Activated CD4-positive, alpha-beta T cell treated with anti-CD3 and anti-CD28 coated beads for 36 hours (primary cell): ENCODE measurements around the gene ELMO1. TPM values are rescaled to one million over a fixed set of nuclear protein-coding genes. Genes with fewer than 3 reads are reported as not detected.

ENCODE experiments used
- ATAC-seq: fragments of 200-7000 bp; cut with Tn5 transposase; one replicate; pipeline ENCODE4 v1.10.0; 2021; ENCODE audit warnings: mild to moderate bottlenecking, moderate library complexity
- CTCF ChIA-PET: fragments of 350-600 bp; sonication (Branson Sonifier 250); formaldehyde crosslinking; loops from one replicate; lab custom pipeline; 2021; ENCODE audit warnings: antibody characterized with exemption; lab: Charles Lee
- POLR2A ChIA-PET: fragments of 350-600 bp; sonication (Branson Sonifier 250); formaldehyde crosslinking; loops from one replicate; lab custom pipeline; 2021; ENCODE audit warnings: antibody characterized with exemption, inconsistent platforms; lab: Charles Lee
- DNase-seq: peaks from one replicate; pipeline ENCODE4 v3.0.0-alpha.2; 2020
- H3K27ac Mint-ChIP-seq: one replicate; pipeline ENCODE4 v1.8.0; 2021; ENCODE audit warnings: mixed read lengths
- H3K27me3 Mint-ChIP-seq: one replicate; pipeline ENCODE4 v1.8.0; 2021; ENCODE audit warnings: mixed read lengths
- H3K36me3 Mint-ChIP-seq: one replicate; pipeline ENCODE4 v1.8.0; 2021; ENCODE audit warnings: low read depth, mixed read lengths
- H3K4me1 Mint-ChIP-seq: one replicate; pipeline ENCODE4 v1.8.0; 2021; ENCODE audit warnings: mixed read lengths
- H3K4me3 Mint-ChIP-seq: one replicate; pipeline ENCODE4 v1.8.0; 2021; ENCODE audit warnings: mild to moderate bottlenecking, moderate library complexity, mixed read lengths
- H3K9me3 Mint-ChIP-seq: one replicate; pipeline ENCODE4 v1.8.0; 2021; ENCODE audit warnings: low read depth, mixed read lengths
- intact Hi-C, 2 experiments: fragments of 100-400 bp; cut with DNase I in 1 of 2; cut with micrococcal nuclease in 1 of 2; formaldehyde crosslinking; loops; one replicate each; pipeline versions ENCODE4 v1.14.2 to v1.15.1; 2022 to 2024; cut with DNase I, micrococcal nuclease
- total RNA-seq, 2 experiments: library from RNA; stranded (reverse); gene quantifications; one replicate each; pipeline ENCODE4 v1.2.3, GENCODE V29; 2021

The ELMO1 gene
- total RNA-seq, 2 experiments from 2014 or later: 96.2 to 173 TPM

DNA sequence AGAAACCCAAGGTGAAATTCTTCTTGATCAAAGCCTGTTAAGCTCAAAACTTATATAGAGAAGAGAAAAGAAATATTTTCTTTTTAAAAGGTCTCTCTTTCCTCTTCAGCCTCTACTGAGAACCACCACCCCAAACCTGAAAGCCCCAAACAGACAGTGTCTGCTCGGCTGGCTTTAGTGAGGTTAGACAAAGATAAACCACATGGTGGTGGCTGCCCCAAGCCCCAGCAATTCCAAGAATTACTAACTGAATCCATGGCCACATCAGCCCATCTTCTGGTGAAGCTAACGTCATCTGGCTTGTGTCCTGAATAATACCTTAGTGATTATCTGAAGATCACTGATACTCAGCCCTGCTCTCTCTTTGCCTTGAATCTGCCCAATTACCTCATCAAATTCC lies 275.0 kb downstream of the ELMO1 start:
- Mint-ChIP-seq H3K4me3 (no peak overlapping the region), H3K36me3 (peaks cover 44% of the 10 kb centered on the region), H3K27me3 (no peaks in the 10 kb centered on the region), H3K27ac (no peak overlapping the region), H3K4me1 (peaks cover 2% of the 10 kb centered on the region), H3K9me3 (no peaks in the 10 kb centered on the region)
- intact Hi-C loops: no loop called here
- DNase-seq (no peak), ATAC-seq (no peak)
- POLR2A ChIA-PET: no interaction called here
- CTCF ChIA-PET: interaction anchor here (1.4 kb wide), 1 partner anchor 8 kb away, joined by 4 read pairs; no protein-coding TSS in a partner anchor

DNA sequence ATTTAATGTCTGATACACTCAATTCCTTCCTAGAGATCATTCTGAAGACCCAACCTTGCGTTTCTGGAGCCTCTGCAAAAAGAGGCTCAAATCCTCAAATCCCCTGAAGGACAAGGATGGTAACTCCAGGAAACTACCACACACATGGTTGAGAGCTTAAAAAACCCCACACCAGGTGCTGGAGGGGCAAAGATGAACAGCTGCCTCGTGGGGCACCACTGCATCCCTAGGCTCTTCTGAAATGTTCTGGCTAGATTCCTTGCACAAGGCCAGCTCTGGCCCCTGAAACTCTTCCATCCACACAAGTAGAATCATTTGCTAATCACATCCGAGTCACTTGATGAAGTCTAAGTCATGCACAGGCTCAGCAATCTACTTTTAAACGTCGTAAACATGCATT lies 286.6 kb downstream of the ELMO1 start:
- Mint-ChIP-seq H3K36me3 (peaks cover 40% of the 10 kb centered on the region), H3K4me1 (no peaks in the 10 kb centered on the region), H3K9me3 (peaks cover 7% of the 10 kb centered on the region), H3K4me3 (no peak overlapping the region), H3K27ac (no peak overlapping the region), H3K27me3 (no peaks in the 10 kb centered on the region)
- ATAC-seq (no peak), DNase-seq (no peak)
- ChIA-PET CTCF (no interaction called here), POLR2A (no interaction called here)
- intact Hi-C loops: no loop called here

DNA sequence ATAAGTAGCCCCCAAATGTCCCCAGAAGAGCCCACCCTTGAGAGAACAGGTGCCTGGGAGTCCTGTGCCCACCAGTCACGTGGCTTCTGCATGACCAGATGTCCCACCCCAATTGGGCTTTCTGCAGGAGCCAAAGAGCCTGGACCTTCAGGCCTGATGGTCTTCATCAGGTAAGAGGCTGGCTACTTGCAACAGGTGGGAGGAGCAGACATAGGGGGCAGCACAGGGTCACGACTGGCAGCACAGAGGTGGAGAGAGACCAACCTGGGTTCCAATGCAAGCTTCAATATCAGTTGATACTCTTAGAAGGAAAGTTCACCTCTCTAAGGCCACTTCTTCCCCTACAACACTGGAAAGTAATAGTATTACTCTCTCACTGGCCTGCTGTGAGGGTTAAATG lies 288.0 kb downstream of the ELMO1 start:
- Mint-ChIP-seq H3K4me1 (peaks cover 4% of the 10 kb centered on the region), H3K36me3 (peaks cover 47% of the 10 kb centered on the region), H3K27me3 (no peaks in the 10 kb centered on the region), H3K9me3 (peaks cover 9% of the 10 kb centered on the region), H3K27ac (no peak overlapping the region), H3K4me3 (no peak overlapping the region)
- DNase-seq (no peak), ATAC-seq (no peak)
- intact Hi-C loops: no loop called here
- ChIA-PET POLR2A (no interaction called here), CTCF (interaction anchor here (0.6 to 1.2 kb wide), 2 partner anchors 21 to 24 kb away, joined by 3 to 4 read pairs; no protein-coding TSS in a partner anchor)

DNA sequence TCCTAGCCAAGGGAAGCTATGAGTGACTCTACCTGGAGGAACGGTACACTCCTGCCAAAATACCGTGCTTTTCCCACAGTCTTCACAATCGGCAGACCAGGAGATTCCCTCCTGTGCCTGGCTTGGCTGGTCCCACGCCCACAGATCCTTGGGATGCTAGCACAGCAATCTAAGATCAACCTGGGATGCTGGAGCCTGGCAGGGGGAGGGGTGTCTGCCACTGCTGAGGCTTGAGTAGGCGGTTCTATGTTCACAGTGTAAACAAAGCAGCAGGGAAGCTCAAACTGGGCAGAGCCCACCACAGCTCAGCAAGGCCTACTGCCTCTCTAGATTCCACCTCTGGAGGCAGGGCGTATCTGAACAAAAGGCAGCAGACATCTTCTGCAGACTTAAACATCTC lies 295.3 kb downstream of the ELMO1 start:
- intact Hi-C loops: no loop called here
- ATAC-seq (no peak), DNase-seq (no peak)
- Mint-ChIP-seq H3K4me1 (peaks cover 19% of the 10 kb centered on the region), H3K4me3 (no peak overlapping the region), H3K36me3 (peaks cover 52% of the 10 kb centered on the region), H3K9me3 (peaks cover 10% of the 10 kb centered on the region), H3K27me3 (no peaks in the 10 kb centered on the region), H3K27ac (no peak overlapping the region)
- ChIA-PET POLR2A (no interaction called here), CTCF (interaction anchor here (0.9 kb wide), 1 partner anchor 82 kb away, joined by 3 read pairs; no protein-coding TSS in a partner anchor)

DNA sequence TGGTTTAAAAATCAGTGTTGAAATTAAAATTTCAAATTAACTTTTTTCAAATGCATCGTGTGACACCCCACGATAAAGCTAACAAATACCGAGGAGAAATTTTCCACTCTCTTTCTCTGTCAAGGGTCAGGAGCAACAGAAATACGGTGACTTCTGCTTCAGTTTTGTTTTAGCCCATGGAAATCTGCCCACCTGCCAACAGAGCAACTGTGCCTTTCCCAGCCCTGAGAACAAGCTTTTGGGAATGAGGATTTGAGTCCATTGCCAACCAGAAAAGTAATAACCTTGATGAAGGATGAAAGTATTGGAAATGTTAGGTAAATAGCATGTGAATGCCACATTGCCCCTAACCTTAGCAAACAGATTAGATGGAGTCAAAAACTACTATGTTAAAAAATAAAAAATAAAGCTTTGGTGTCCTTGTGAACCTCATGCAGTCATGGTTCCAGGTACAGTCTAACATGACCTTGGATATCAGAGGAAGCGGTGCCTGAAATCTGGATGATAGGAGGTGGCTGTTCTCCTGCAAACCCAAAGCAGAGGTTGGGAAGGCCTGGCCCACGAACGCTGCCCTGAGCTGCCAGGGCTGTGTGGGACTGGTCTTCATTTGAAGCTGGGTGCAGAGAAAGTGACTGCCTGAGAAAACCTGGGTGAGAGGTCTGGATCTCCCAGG lies 296.8 kb downstream of the ELMO1 start:
- CTCF ChIA-PET: interaction anchor here (0.7 to 1.4 kb wide), 2 partner anchors 30 to 32 kb away, joined by 3 to 6 read pairs; no protein-coding TSS in a partner anchor
- Mint-ChIP-seq H3K4me3 (no peak overlapping the region), H3K9me3 (peaks cover 8% of the 10 kb centered on the region), H3K27ac (no peak overlapping the region), H3K4me1 (peaks cover 19% of the 10 kb centered on the region), H3K36me3 (peaks cover 56% of the 10 kb centered on the region), H3K27me3 (no peaks in the 10 kb centered on the region)
- DNase-seq: no peak
- intact Hi-C loops: no loop called here
- POLR2A ChIA-PET: no interaction called here
- no peak for ATAC-seq

DNA sequence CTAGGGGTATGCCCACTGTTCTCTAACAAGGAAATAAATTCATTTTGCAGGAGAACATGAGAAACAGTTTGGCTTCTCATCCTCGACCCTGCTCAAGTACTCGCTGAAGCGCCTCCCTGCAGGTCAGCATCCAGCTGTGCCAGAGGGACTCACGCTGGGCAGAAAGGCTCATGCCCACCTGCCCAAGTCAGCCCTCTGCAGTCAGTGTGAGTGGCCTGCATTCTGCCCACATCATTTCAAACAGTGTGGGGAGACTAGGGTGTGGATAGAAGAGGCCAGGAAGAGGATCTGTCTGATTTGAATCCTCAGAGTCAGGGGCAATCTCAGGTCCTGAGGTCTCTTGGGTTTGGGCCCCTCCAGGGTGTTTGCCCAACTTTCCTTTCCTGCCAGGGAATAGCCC lies 297.8 kb downstream of the ELMO1 start:
- peaks cover 17% of the 10 kb centered on the region for H3K4me1 Mint-ChIP-seq
- no peak overlapping the region for H3K27ac Mint-ChIP-seq
- no peak overlapping the region for H3K4me3 Mint-ChIP-seq
- peaks cover 5% of the 10 kb centered on the region for H3K9me3 Mint-ChIP-seq
- ATAC-seq (no peak), DNase-seq (no peak)
- ChIA-PET POLR2A (no interaction called here), CTCF (interaction anchor here (1.4 kb wide), 1 partner anchor 31 kb away, joined by 6 read pairs; no protein-coding TSS in a partner anchor)
- intact Hi-C loops: no loop called here
- no peaks in the 10 kb centered on the region for H3K27me3 Mint-ChIP-seq
- peaks cover 50% of the 10 kb centered on the region for H3K36me3 Mint-ChIP-seq

DNA sequence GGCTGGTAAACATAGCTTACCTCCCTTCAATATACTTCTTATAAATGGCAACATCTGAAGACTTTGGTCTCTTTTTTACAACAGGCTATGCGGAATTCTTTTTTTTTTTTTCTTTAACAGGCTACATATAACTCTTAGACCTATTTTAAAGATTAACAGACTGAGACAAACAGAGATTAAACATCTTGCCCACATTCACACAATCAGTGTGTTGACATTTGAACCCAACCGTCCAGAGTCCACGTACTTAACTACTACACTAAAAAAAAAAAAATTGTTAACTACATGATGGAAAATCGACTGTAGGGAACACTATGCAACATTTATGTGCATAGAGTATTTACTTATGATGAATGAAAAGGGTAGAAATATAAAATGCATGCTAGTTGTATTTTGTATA lies 298.5 kb downstream of the ELMO1 start:
- intact Hi-C loops: no loop called here
- peaks cover 45% of the 10 kb centered on the region for H3K36me3 Mint-ChIP-seq

DNA sequence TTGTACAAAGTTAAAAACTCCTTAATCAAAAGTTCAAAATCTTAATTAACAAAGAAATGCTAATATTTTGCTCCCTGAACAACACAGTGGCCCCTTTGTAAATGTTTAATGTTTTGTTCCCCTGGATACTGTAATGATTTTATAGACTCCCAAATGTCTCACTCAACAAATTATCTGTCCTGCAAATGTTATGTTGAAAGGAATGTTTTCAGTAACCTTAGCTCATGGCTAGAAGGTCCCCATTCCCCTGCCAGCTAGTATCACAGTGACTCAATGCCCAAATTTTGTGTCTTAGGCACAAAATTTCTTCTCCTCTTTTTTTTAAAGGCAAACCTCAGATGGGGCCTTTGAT lies 298.9 kb downstream of the ELMO1 start:
- H3K36me3 Mint-ChIP-seq: peaks cover 43% of the 10 kb centered on the region
- no peak for DNase-seq
- ChIA-PET POLR2A (no interaction called here), CTCF (no interaction called here)
- ATAC-seq: no peak
- no peaks in the 10 kb centered on the region for H3K27me3 Mint-ChIP-seq
- H3K4me3 Mint-ChIP-seq: no peak overlapping the region
- no peak overlapping the region for H3K27ac Mint-ChIP-seq
- H3K9me3 Mint-ChIP-seq: no peaks in the 10 kb centered on the region
- peaks cover 11% of the 10 kb centered on the region for H3K4me1 Mint-ChIP-seq
- intact Hi-C loops: no loop called here

More for the DNA sequence above, 298.5 kb downstream of the ELMO1 start:
- DNase-seq: no peak
- Mint-ChIP-seq H3K9me3 (peaks cover 1% of the 10 kb centered on the region), H3K4me1 (peaks cover 12% of the 10 kb centered on the region), H3K27ac (no peak overlapping the region), H3K27me3 (no peaks in the 10 kb centered on the region), H3K4me3 (no peak overlapping the region)
- no peak for ATAC-seq
- ChIA-PET POLR2A (no interaction called here), CTCF (no interaction called here)

DNA sequence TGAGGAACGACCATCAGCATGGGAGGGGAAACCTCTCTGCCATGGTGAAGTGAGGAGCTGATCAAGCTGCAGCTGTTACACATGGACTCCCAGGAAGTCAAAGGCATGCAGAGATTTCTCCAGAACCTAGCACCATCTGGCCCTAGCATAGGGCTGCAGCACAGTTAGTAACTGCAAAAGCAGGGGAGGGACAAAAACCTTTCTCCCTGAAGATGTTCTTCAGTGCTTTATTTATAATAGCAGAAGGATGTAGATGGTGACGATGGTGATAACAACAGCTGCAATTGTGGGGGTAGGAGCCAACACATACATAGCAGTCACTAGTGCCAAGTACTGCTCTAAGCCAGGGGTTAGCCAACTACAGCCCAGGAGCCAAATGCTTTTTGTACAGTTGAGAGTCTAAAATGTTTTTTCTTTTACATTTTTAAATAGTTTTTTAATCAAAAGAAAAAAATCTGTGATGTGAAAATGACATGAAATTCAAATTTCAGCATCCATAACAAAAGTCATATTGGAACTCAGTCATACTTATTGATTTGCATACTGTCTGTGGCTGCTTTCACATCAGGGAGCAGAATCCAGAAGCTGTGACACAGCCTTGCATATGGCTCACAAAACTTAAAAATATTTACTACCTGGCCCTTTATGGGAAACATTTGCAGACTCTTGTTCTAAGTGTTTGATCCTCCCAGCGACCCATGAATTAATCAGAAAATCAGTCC lies 299.5 kb downstream of the ELMO1 start:
- CTCF ChIA-PET: interaction anchor here (0.7 kb wide), 1 partner anchor 1511 kb away, joined by 3 read pairs; no protein-coding TSS in a partner anchor
- no peaks in the 10 kb centered on the region for H3K27me3 Mint-ChIP-seq
- POLR2A ChIA-PET: no interaction called here
- H3K4me3 Mint-ChIP-seq: no peak overlapping the region
- H3K4me1 Mint-ChIP-seq: peaks cover 11% of the 10 kb centered on the region
- DNase-seq (no peak), ATAC-seq (peak; percentile 61)
- no peaks in the 10 kb centered on the region for H3K9me3 Mint-ChIP-seq
- intact Hi-C loops: no loop called here
- no peak overlapping the region for H3K27ac Mint-ChIP-seq
- peaks cover 40% of the 10 kb centered on the region for H3K36me3 Mint-ChIP-seq

DNA sequence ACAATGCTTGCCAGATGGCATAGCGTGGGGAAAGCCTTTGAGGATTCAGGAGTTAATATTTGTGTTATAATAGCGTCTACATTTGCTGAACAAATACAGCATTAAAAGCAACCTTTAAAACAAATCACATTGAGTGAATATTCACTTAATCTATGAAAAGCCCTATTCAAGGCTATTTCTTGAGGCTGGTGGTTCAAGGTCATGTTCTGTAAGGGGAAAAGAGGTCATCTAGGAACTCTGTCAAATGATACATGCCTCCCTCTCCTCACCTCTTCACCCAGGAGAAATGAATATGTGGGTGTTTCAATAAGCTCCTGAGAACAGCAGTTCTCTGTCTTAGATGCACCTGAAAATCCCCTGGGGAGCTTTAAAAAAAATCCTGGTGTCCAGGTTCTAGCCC lies 303.0 kb downstream of the ELMO1 start:
- CTCF ChIA-PET: no interaction called here
- H3K36me3 Mint-ChIP-seq: peaks cover 49% of the 10 kb centered on the region
- H3K4me1 Mint-ChIP-seq: peaks cover 9% of the 10 kb centered on the region
- peaks cover 8% of the 10 kb centered on the region for H3K9me3 Mint-ChIP-seq
- H3K27ac Mint-ChIP-seq: no peak overlapping the region
- POLR2A ChIA-PET: no interaction called here
- ATAC-seq (no peak), DNase-seq (no peak)
- no peaks in the 10 kb centered on the region for H3K27me3 Mint-ChIP-seq
- no peak overlapping the region for H3K4me3 Mint-ChIP-seq
- intact Hi-C loops: no loop called here

DNA sequence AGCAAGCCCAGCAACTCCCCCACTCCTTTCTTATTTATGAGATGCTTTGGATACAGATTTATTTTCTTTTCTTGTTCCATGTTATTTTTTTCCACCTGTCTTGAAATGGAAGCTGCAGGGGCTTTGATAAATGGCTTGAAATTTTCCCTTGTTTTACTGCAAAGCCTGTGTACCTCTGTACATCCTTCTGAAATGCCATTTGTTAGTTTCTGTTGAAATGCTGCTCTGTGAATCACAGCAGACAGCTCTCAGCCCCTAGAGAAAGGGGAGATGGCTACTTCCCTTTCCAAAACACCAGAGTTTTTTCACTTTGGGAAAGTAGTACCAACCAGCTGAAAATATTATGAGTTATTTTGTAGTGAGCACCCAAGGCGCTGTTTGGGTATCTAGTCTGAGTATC lies 304.2 kb downstream of the ELMO1 start:
- Mint-ChIP-seq H3K9me3 (peaks cover 17% of the 10 kb centered on the region), H3K27me3 (no peaks in the 10 kb centered on the region), H3K36me3 (peaks cover 50% of the 10 kb centered on the region), H3K4me3 (no peak overlapping the region), H3K4me1 (no peaks in the 10 kb centered on the region), H3K27ac (no peak overlapping the region)
- DNase-seq (no peak), ATAC-seq (no peak)
- CTCF ChIA-PET: interaction anchor here (0.6 kb wide), 1 partner anchor 27 kb away, joined by 3 read pairs; no protein-coding TSS in a partner anchor
- intact Hi-C loops: no loop called here
- POLR2A ChIA-PET: interaction anchor here (0.5 kb wide), 1 partner anchor 490 kb away, joined by 3 read pairs; no protein-coding TSS in a partner anchor

DNA sequence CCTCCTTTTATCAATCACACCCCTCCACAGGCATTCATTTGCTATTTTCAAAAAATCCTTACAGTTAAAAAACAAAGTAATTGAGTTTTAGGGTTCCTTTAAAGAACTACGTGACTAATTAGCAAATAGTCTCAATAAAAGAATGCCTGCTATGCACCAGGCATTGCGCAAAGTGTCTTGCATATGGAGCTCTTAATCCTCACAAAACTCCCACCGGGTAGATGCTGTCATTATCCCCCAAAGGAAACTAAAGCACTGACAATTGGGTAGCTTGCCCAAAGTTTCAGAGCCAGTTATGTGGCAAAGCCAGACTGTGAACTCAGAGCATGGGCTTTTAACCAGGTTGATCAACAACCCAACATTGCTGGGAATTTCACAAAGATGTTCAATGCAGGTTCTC lies 305.7 kb downstream of the ELMO1 start:
- Mint-ChIP-seq H3K36me3 (peaks cover 57% of the 10 kb centered on the region), H3K27me3 (no peaks in the 10 kb centered on the region), H3K4me1 (no peaks in the 10 kb centered on the region), H3K4me3 (no peak overlapping the region), H3K9me3 (peaks cover 21% of the 10 kb centered on the region), H3K27ac (no peak overlapping the region)
- ChIA-PET CTCF (no interaction called here), POLR2A (no interaction called here)
- intact Hi-C loops: no loop called here
- ATAC-seq (no peak), DNase-seq (no peak)
